IMR-90 (cell line): Measurements from ENCODE around the gene FES.

Experiments used
- BHLHE40 ChIP-seq: fragments of 150-350 bp; IDR thresholded peaks from 2 replicates; pipeline ENCODE4 v1.6.1; 2016; ENCODE audit warnings: mild to moderate bottlenecking, low read depth, low read length
- CTCF ChIP-seq: conservative IDR thresholded peaks from 2 replicates; pipeline ENCODE4 v1.5.1; 2012; ENCODE audit warnings: mild to moderate bottlenecking, low read depth, low read length, improper control_type of control experiment
- FOS ChIP-seq: fragments of 150-350 bp; IDR thresholded peaks from 2 replicates; pipeline ENCODE4 v1.6.1; 2016; ENCODE audit warnings: low read depth, low read length
- MAFK ChIP-seq: IDR thresholded peaks from 2 replicates; pipeline ENCODE4 v1.6.1; 2012; ENCODE audit warnings: low read depth, low read length, improper control_type of control experiment
- RAD21 ChIP-seq: IDR thresholded peaks from 2 replicates; pipeline ENCODE4 v1.6.1; 2012; ENCODE audit warnings: low read length, improper control_type of control experiment
- USF2 ChIP-seq: fragments of 150-350 bp; IDR thresholded peaks from 2 replicates; pipeline ENCODE4 v1.6.1; 2017; ENCODE audit warnings: mild to moderate bottlenecking, antibody characterized with exemption, low read length, low read depth

- TF ChIP-seq CTCF (no peak), USF2 (no peak), BHLHE40 (no peak), MAFK (no peak), RAD21 (no peak), FOS (no peak)
These were observed 4.5 kb upstream of the FES start for GRCh38 chr15:90879730-90880366.
